ENCODE measurements around the gene SUPT3H. TPM values are rescaled to one million over a fixed set of nuclear protein-coding genes. Genes with fewer than 3 reads are reported as not detected.

Gene SUPT3H
- total and polyA plus RNA-seq, 2 donors (not counting 1 experiment from before 2014, with no cell fraction given), result 5.5 to 12.4 TPM

DNA sequence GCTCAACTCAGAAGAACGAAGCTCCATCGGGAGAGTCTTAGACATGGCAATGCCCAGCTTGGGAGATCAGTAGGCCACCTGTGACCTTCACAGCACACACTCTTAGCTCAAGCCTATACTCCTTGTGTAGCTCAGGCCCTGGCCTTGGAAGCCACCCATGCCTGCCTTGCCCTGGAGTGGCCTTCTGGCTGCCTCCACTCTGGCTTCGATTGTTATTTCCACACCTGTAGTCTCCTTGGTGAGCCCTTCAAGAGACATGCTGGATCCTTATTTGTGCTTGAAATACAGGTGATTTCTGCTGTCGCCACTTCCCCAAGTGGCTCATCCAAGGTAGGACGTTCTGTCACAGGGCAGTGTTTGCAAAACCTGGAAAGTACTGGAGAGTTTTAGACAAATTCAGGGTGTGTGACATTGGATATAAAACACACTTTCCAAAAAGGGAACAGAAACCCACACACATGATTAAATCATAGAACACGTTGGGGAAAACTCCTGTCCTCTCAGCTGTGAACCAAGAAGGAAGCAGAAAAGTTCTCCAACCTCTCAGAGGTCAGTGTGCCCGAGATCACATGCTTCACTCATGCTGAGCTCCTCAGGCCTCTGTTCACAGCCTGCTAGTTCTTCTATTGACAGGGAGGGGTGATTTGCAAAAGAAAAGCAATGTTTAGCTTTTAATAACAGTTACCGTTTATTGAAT lies 598.5 kb downstream of the SUPT3H start:
- CTCF ChIA-PET, result no interaction called here
- 97% methylated on average over 3 of the region's 8 CpGs for WGBS (ENCODE audit: insufficient coverage)
- Histone ChIP-seq H3K36me3 (replicated peaks in 1 of 2; ENCODE audit: control extremely low read depth in 1 of 2, control insufficient read depth in 1 of 2, extremely low read depth in 1 of 2, insufficient read depth in 2 of 2, low read length in 1 of 2) (no peaks in the 10 kb centered on the region), H3K4me2 (replicated peaks; ENCODE audit: low read depth, low read length, poor library complexity, severe bottlenecking) (no peak overlapping the region), H3K27me3 (replicated peaks in 1 of 4; ENCODE audit: control extremely low read depth in 1 of 4, control insufficient read depth in 3 of 4, insufficient read depth in 4 of 4, low read length in 3 of 4) (peaks cover 0 to 3% (median 0%) of the 10 kb centered on the region in 4 experiments), H3K4me3 (ENCODE audit: control extremely low read depth in 1 of 5, extremely low read depth in 1 of 5, insufficient read depth in 1 of 5, low read depth in 2 of 5, low read length in 4 of 5) (no peak overlapping the region), H3K27ac (ENCODE audit: low read length in 2 of 2) (no peak overlapping the region), H3K9ac (ENCODE audit: low read length) (no peak overlapping the region), H2AFZ (ENCODE audit: insufficient read depth, low read depth, low read length, poor library complexity, severe bottlenecking) (no peak overlapping the region), H3K4me1 (ENCODE audit: control insufficient read depth in 2 of 2, insufficient read depth in 2 of 2, low read length in 2 of 2) (peaks cover 0 to 8% of the 10 kb centered on the region in 2 donors), H3K79me2 (ENCODE audit: control insufficient read depth, insufficient read depth, low read length) (no peaks in the 10 kb centered on the region), H3K9me3 (ENCODE audit: control extremely low read depth in 1 of 3, control insufficient read depth in 2 of 3, insufficient read depth in 1 of 3, low read length in 2 of 3) (no peaks in the 10 kb centered on the region), H4K20me1 (ENCODE audit: control insufficient read depth, insufficient read depth, low read length, poor library complexity, severe bottlenecking) (no peaks in the 10 kb centered on the region)
- no peak for ATAC-seq (ENCODE audit: low read depth)
- no peak for TF ChIP-seq EZH2 (IDR thresholded peaks at IDR 0.05; ENCODE audit: borderline replicate concordance, insufficient read depth, low read depth, low read length, poor library complexity, severe bottlenecking)
- TF ChIP-seq, protein P1, sequence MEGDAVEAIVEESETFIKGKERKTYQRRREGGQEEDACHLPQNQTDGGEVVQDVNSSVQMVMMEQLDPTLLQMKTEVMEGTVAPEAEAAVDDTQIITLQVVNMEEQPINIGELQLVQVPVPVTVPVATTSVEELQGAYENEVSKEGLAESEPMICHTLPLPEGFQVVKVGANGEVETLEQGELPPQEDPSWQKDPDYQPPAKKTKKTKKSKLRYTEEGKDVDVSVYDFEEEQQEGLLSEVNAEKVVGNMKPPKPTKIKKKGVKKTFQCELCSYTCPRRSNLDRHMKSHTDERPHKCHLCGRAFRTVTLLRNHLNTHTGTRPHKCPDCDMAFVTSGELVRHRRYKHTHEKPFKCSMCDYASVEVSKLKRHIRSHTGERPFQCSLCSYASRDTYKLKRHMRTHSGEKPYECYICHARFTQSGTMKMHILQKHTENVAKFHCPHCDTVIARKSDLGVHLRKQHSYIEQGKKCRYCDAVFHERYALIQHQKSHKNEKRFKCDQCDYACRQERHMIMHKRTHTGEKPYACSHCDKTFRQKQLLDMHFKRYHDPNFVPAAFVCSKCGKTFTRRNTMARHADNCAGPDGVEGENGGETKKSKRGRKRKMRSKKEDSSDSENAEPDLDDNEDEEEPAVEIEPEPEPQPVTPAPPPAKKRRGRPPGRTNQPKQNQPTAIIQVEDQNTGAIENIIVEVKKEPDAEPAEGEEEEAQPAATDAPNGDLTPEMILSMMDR (IDR thresholded peaks at IDR 0.05), result no peak
- peaks cover 7% of the 10 kb centered on the region for H3K4me1 Mint-ChIP-seq
- no peak overlapping the region for H3K27ac Mint-ChIP-seq
- intact Hi-C loops (cut with micrococcal nuclease), result no loop called here
- no peak for DNase-seq
- H3K27me3 Mint-ChIP-seq, result peaks cover 4% of the 10 kb centered on the region
- POLR2A ChIA-PET, result no interaction called here
- H3K9me3 Mint-ChIP-seq (ENCODE audit: insufficient read depth), result no peaks in the 10 kb centered on the region
- H3K4me3 Mint-ChIP-seq, result no peak overlapping the region

Small RNA genes lying within 50 kb of the gene (small RNA-seq; reads per million reads assigned to genes)
- gene MIR586 (ENCODE audit: insufficient read length, low read depth, low replicate concordance), result not detected

Other genes starting within 250 kb of the SUPT3H start
- gene RUNX2, start 49.6 kb downstream of the SUPT3H start, total RNA-seq, result 2.2 and 2.4 TPM in 2 replicates
- gene RUNX2, start 49.6 kb downstream of the SUPT3H start, polyA plus RNA-seq, result 0.94 and 1.3 TPM in 2 replicates

Data from B cell (primary cell).